Activated naive CD4-positive, alpha-beta T cell treated with anti-CD3 and anti-CD28 coated beads, Interleukin-2, amount 10 ng/mL, durations not matched to agents 7 days and 5 days (primary cell): ENCODE measurements around the gene SS18L1.

Experiments used
- CTCF ChIA-PET: fragments of 350-600 bp; sonication (Branson Sonifier 250); formaldehyde crosslinking; loops from one replicate; lab custom pipeline; 2021; ENCODE audit warnings: antibody characterized with exemption; lab: Charles Lee
- DNase-seq: peaks from one replicate; pipeline ENCODE4 v3.0.0-alpha.2; 2020
- H3K27ac Mint-ChIP-seq: one replicate; pipeline ENCODE4 v1.8.0; 2021; ENCODE audit warnings: mild to moderate bottlenecking, moderate library complexity, mixed read lengths
- H3K27me3 Mint-ChIP-seq: one replicate; pipeline ENCODE4 v1.8.0; 2021; ENCODE audit warnings: mild to moderate bottlenecking, mixed read lengths
- H3K36me3 Mint-ChIP-seq: one replicate; pipeline ENCODE4 v1.8.0; 2021; ENCODE audit warnings: mixed read lengths
- H3K4me1 Mint-ChIP-seq: one replicate; pipeline ENCODE4 v1.8.0; 2021; ENCODE audit warnings: mixed read lengths
- H3K4me3 Mint-ChIP-seq: one replicate; pipeline ENCODE4 v1.8.0; 2021; ENCODE audit warnings: mild to moderate bottlenecking, moderate library complexity, mixed read lengths
- H3K9me3 Mint-ChIP-seq: one replicate; pipeline ENCODE4 v1.8.0; 2021; ENCODE audit warnings: mixed read lengths

Gene SS18L1

GRCh38 chr20:62186887-62187866 is 43.6 kb downstream of the SS18L1 start:
- no peak for DNase-seq
- no peak overlapping the region for H3K4me3 Mint-ChIP-seq

GRCh38 chr20:62190639-62191411 is 47.3 kb downstream of the SS18L1 start:
- CTCF ChIA-PET = interaction anchor here (0.5 to 1.1 kb wide), 4 partner anchors 167 to 937 kb away, joined by 3 to 4 read pairs (median 4); no protein-coding TSS in a partner anchor
- Mint-ChIP-seq H3K27ac (no peak overlapping the region), H3K4me3 (no peak overlapping the region), H3K4me1 (peaks cover 13% of the 10 kb centered on the region), H3K36me3 (peaks cover 9% of the 10 kb centered on the region), H3K27me3 (no peaks in the 10 kb centered on the region), H3K9me3 (no peaks in the 10 kb centered on the region)
- DNase-seq = no peak

More at GRCh38 chr20:62186887-62187866, 43.6 kb downstream of the SS18L1 start:
- H3K36me3 Mint-ChIP-seq = peaks cover 7% of the 10 kb centered on the region
- H3K9me3 Mint-ChIP-seq = no peaks in the 10 kb centered on the region
- peaks cover 4% of the 10 kb centered on the region for H3K27me3 Mint-ChIP-seq
- H3K4me1 Mint-ChIP-seq = peaks cover 32% of the 10 kb centered on the region
- no peak overlapping the region for H3K27ac Mint-ChIP-seq
- CTCF ChIA-PET = interaction anchor here (0.5 kb wide), 1 partner anchor 72 kb away, joined by 4 read pairs; no protein-coding TSS in a partner anchor

GRCh38 chr20:62191781-62192559 is 48.4 kb downstream of the SS18L1 start:
- Mint-ChIP-seq H3K9me3 (no peaks in the 10 kb centered on the region), H3K36me3 (peaks cover 9% of the 10 kb centered on the region), H3K27me3 (no peaks in the 10 kb centered on the region), H3K27ac (no peak overlapping the region), H3K4me1 (peaks cover 6% of the 10 kb centered on the region), H3K4me3 (no peak overlapping the region)
- CTCF ChIA-PET = interaction anchor here (1.1 kb wide), 1 partner anchor 190 kb away, joined by 3 read pairs; no protein-coding TSS in a partner anchor
- DNase-seq = no peak

GRCh38 chr20:62192635-62193034 is 49.1 kb downstream of the SS18L1 start:
- H3K4me1 Mint-ChIP-seq = peaks cover 1% of the 10 kb centered on the region
- no peak for DNase-seq
- no peak overlapping the region for H3K27ac Mint-ChIP-seq
- H3K9me3 Mint-ChIP-seq = no peaks in the 10 kb centered on the region
- no peaks in the 10 kb centered on the region for H3K27me3 Mint-ChIP-seq
- peaks cover 9% of the 10 kb centered on the region for H3K36me3 Mint-ChIP-seq
- CTCF ChIA-PET = no interaction called here
- no peak overlapping the region for H3K4me3 Mint-ChIP-seq

- Mint-ChIP-seq H3K36me3 (peaks cover 12% of the 10 kb centered on the region), H3K27ac (no peak overlapping the region), H3K4me3 (no peak overlapping the region), H3K9me3 (no peaks in the 10 kb centered on the region), H3K4me1 (no peaks in the 10 kb centered on the region), H3K27me3 (no peaks in the 10 kb centered on the region)
- no peak for DNase-seq
- CTCF ChIA-PET = no interaction called here
Measured at GRCh38 chr20:62193079-62194025, 49.8 kb downstream of the SS18L1 start.

- CTCF ChIA-PET = no interaction called here
- Mint-ChIP-seq H3K4me3 (no peak overlapping the region), H3K36me3 (peaks cover 23% of the 10 kb centered on the region), H3K4me1 (no peaks in the 10 kb centered on the region), H3K9me3 (no peaks in the 10 kb centered on the region), H3K27me3 (no peaks in the 10 kb centered on the region), H3K27ac (no peak overlapping the region)
- no peak for DNase-seq
Measured at GRCh38 chr20:62195075-62195405, 51.5 kb downstream of the SS18L1 start.

- CTCF ChIA-PET = no interaction called here
Measured at GRCh38 chr20:62195736-62196135, 52.2 kb downstream of the SS18L1 start.

GRCh38 chr20:62196286-62196685 is 52.7 kb downstream of the SS18L1 start:
- Mint-ChIP-seq H3K27me3 (no peaks in the 10 kb centered on the region), H3K27ac (no peak overlapping the region), H3K4me3 (no peak overlapping the region), H3K36me3 (peaks cover 26% of the 10 kb centered on the region), H3K9me3 (no peaks in the 10 kb centered on the region), H3K4me1 (no peaks in the 10 kb centered on the region)
- no peak for DNase-seq
- CTCF ChIA-PET = no interaction called here

More at GRCh38 chr20:62195736-62196135, 52.2 kb downstream of the SS18L1 start:
- H3K9me3 Mint-ChIP-seq = no peaks in the 10 kb centered on the region
- no peak overlapping the region for H3K4me3 Mint-ChIP-seq
- H3K36me3 Mint-ChIP-seq = peaks cover 25% of the 10 kb centered on the region
- H3K27ac Mint-ChIP-seq = no peak overlapping the region
- DNase-seq = no peak
- H3K4me1 Mint-ChIP-seq = no peaks in the 10 kb centered on the region
- H3K27me3 Mint-ChIP-seq = no peaks in the 10 kb centered on the region

GRCh38 chr20:62197311-62197710 is 53.7 kb downstream of the SS18L1 start:
- Mint-ChIP-seq H3K27me3 (no peaks in the 10 kb centered on the region), H3K36me3 (peaks cover 32% of the 10 kb centered on the region), H3K4me3 (no peak overlapping the region), H3K9me3 (no peaks in the 10 kb centered on the region), H3K27ac (no peak overlapping the region), H3K4me1 (no peaks in the 10 kb centered on the region)
- DNase-seq = no peak
- CTCF ChIA-PET = no interaction called here

- CTCF ChIA-PET = no interaction called here
- Mint-ChIP-seq H3K4me3 (no peak overlapping the region), H3K9me3 (no peaks in the 10 kb centered on the region), H3K27me3 (no peaks in the 10 kb centered on the region), H3K27ac (no peak overlapping the region), H3K36me3 (peaks cover 32% of the 10 kb centered on the region), H3K4me1 (no peaks in the 10 kb centered on the region)
- no peak for DNase-seq
Measured at GRCh38 chr20:62197801-62198200, 54.2 kb downstream of the SS18L1 start.

GRCh38 chr20:62198496-62198895 is 54.9 kb downstream of the SS18L1 start:
- Mint-ChIP-seq H3K36me3 (peaks cover 33% of the 10 kb centered on the region), H3K4me1 (no peaks in the 10 kb centered on the region), H3K9me3 (no peaks in the 10 kb centered on the region), H3K27ac (peak overlapping the region; percentile 68), H3K4me3 (no peak overlapping the region), H3K27me3 (no peaks in the 10 kb centered on the region)
- CTCF ChIA-PET = no interaction called here
- no peak for DNase-seq

GRCh38 chr20:62198931-62199330 is 55.4 kb downstream of the SS18L1 start:
- Mint-ChIP-seq H3K9me3 (no peaks in the 10 kb centered on the region), H3K4me3 (no peak overlapping the region), H3K36me3 (peaks cover 35% of the 10 kb centered on the region), H3K27me3 (no peaks in the 10 kb centered on the region), H3K27ac (no peak overlapping the region), H3K4me1 (no peaks in the 10 kb centered on the region)
- no peak for DNase-seq
- CTCF ChIA-PET = no interaction called here
